Spleen (tissue), 11 donors: ENCODE results near the gene SIGLEC11. TPM values are rescaled to one million over a fixed set of nuclear protein-coding genes. Genes with fewer than 3 reads are reported as not detected.

Experiments
- DNase-seq: peaks from one replicate; pipeline ENCODE4 v3.0.0-alpha.2; 2020
- H3K27ac ChIP-seq, 8 donors: fragments of 200-600 bp; sonication (generic) in 7 of 8; 1 replicate in 4 of 8; 2 replicates in 4 of 8; pipeline versions ENCODE4 v1.5.0 to v1.8.0; 2016 to 2021; ENCODE audit warnings: inconsistent platforms in 4 of 8, mild to moderate bottlenecking in 4 of 8, moderate library complexity in 1 of 8
- H3K27me3 ChIP-seq, 7 donors: fragments of 200-600 bp; sonication (generic) in 6 of 7; replicated peaks in 1 of 7; 1 replicate in 4 of 7; 2 replicates in 3 of 7; pipeline versions ENCODE4 v1.5.0 to v1.8.0; 2016 to 2021; ENCODE audit warnings: inconsistent platforms in 3 of 7, mild to moderate bottlenecking in 1 of 7
- H3K36me3 ChIP-seq, 6 donors: fragments of 200-600 bp; sonication (generic) in 5 of 6; 1 replicate in 4 of 6; 2 replicates in 2 of 6; pipeline versions ENCODE4 v1.5.0 to v1.8.0; 2016 to 2021; ENCODE audit warnings: inconsistent platforms in 2 of 6
- H3K4me1 ChIP-seq, 6 donors: fragments of 200-600 bp; sonication (generic) in 5 of 6; 1 replicate in 3 of 6; 2 replicates in 3 of 6; pipeline versions ENCODE4 v1.5.0 to v1.8.0; 2016 to 2021; ENCODE audit warnings: inconsistent platforms in 3 of 6
- H3K4me3 ChIP-seq, 8 donors: fragments of 200-600 bp; sonication (generic) in 7 of 8; 1 replicate in 4 of 8; 2 replicates in 4 of 8; pipeline versions ENCODE4 v1.5.0 to v1.8.0; 2016 to 2021; ENCODE audit warnings: inconsistent platforms in 4 of 8, mild to moderate bottlenecking in 4 of 8, moderate library complexity in 2 of 8
- H3K9me3 ChIP-seq, 8 donors: fragments of 200-600 bp; sonication (generic) in 7 of 8; 1 replicate in 4 of 8; 2 replicates in 4 of 8; pipeline versions ENCODE4 v1.5.0 to v1.8.0; 2016 to 2021; ENCODE audit warnings: inconsistent platforms in 4 of 8
- CTCF ChIP-seq, 11 experiments: fragments of 200-600 bp in 7 of 11; fragments of 450-650 bp in 4 of 11; sonication (generic) in 4 of 11; IDR thresholded peaks in 8 of 11; conservative IDR thresholded peaks in 3 of 11; 1 replicate in 7 of 11; 2 replicates in 4 of 11; pipeline versions ENCODE4 v1.4.0 to v1.8.0; 2016 to 2021; ENCODE audit warnings: antibody characterized with exemption in 11 of 11, inconsistent platforms in 4 of 11, mild to moderate bottlenecking in 1 of 11
- POLR2A ChIP-seq, 3 donors: fragments of 450-650 bp; IDR thresholded peaks; one replicate each; pipeline ENCODE4 v1.5.1; 2017; ENCODE audit warnings: antibody characterized with exemption in 3 of 3, mild to moderate bottlenecking in 1 of 3
- POLR2AphosphoS5 ChIP-seq, 3 donors: sonication (generic); formaldehyde crosslinking; IDR thresholded peaks; one replicate each; pipeline ENCODE4 v1.5.1; 2017; ENCODE audit warnings: antibody characterized with exemption in 3 of 3
- WGBS, 5 donors: extraction: QIAGEN DNeasy Blood & Tissue Kit in 3 of 5; methylation state at CpG; one replicate each; pipeline versions ENCODE4 v1.1.5 to v1.1.7; 2013 to 2018; 5-methylcytosine and 5-hydroxymethylcytosine counted together
- intact Hi-C: fragments of 100-400 bp; cut with DNase I; formaldehyde crosslinking; loops from one replicate; pipeline ENCODE4 v1.15.0; 2023; ENCODE audit warnings: low total_unique reads
- polyA plus RNA-seq, 3 donors: library from polyadenylated mRNA; stranded (reverse); fragments of 200-250 nt; gene quantifications; one replicate each; pipeline ENCODE4 v1.2.1, GENCODE V29; 2013
- total RNA-seq, 7 donors: library from RNA; depleted of rRNA in 3 of 7; stranded (reverse); fragments of >200 nt in 3 of 7; fragmentation: NEBNext Ultra II Directional in 4 of 7; extraction: Animal tissue kit (Norgen Biotek cat#: 25700) in 4 of 7; gene quantifications; one replicate each; pipeline versions ENCODE4 v1.1.0 to v1.2.1, GENCODE V29; 2016 to 2021
- donor health status: healthy with polysubstance abuse.
- donor health status: DM: no; HTN: no; CAD: no; lungs with moderate emphysema.
- donor health status: DM: no; HTN: no; CAD: no.
- donor health status: Bipolar disorder and iron deficiency.
- donor health status: healthy.
- donor health status: DM: no; HTN: no; CAD: no.
- donor health status: DM: yes; HTN: yes; CAD: no.

The SIGLEC11 gene
- total and polyA plus RNA-seq, 10 donors = 2.2 to 97.5 (median 40.1) TPM

- Histone ChIP-seq H3K27me3 (no peaks in the 10 kb centered on the region), H3K9me3 (no peaks in the 10 kb centered on the region), H3K36me3 (peaks cover 0 to 100% (median 46%) of the 10 kb centered on the region in 6 donors), H3K4me3 (no peak overlapping the region), H3K4me1 (peaks cover 2 to 68% (median 18%) of the 10 kb centered on the region in 6 donors), H3K27ac (peak overlapping the region in 1 of 8 donors; percentile 11)
- no peak for DNase-seq
- 89 to 94% (median 93%) methylated on average over 8 of the region's 8 CpGs for WGBS, 5 donors
- TF ChIP-seq POLR2AphosphoS5 (IDR thresholded peaks at IDR 0.05) = no peak
- TF ChIP-seq POLR2A (IDR thresholded peaks at IDR 0.05) = no peak
- TF ChIP-seq CTCF (IDR thresholded peaks at IDR 0.05 in 8 of 11, conservative IDR thresholded peaks at IDR 0.05 in 3 of 11) = no peak
- intact Hi-C loops = no loop called here
Observed at GRCh38 chr19:49918089-49918488, 42.9 kb downstream of the SIGLEC11 start.

GRCh38 chr19:49916839-49917733 is 43.9 kb downstream of the SIGLEC11 start:
- H3K36me3 ChIP-seq = peaks cover 0 to 100% (median 38%) of the 10 kb centered on the region in 6 donors
- H3K4me3 ChIP-seq = peak overlapping the region in 1 of 8 donors; percentile 10
- peak overlapping the region in 4 of 8 donors; percentile 36 to 69 (median 50) for H3K27ac ChIP-seq
- intact Hi-C loops = no loop called here
- H3K4me1 ChIP-seq = peaks cover 8 to 68% (median 21%) of the 10 kb centered on the region in 6 donors
- WGBS, 5 donors = 54 to 75% (median 66%) methylated on average over 21 of the region's 21 CpGs
- no peaks in the 10 kb centered on the region for H3K27me3 ChIP-seq
- H3K9me3 ChIP-seq = no peaks in the 10 kb centered on the region
- DNase-seq = no peak
- TF ChIP-seq POLR2A (IDR thresholded peaks at IDR 0.05) = no peak
- peak in 6 of 11 experiments; percentile 9 to 26 (median 14) for TF ChIP-seq CTCF (IDR thresholded peaks at IDR 0.05 in 8 of 11, conservative IDR thresholded peaks at IDR 0.05 in 3 of 11)
- TF ChIP-seq POLR2AphosphoS5 (IDR thresholded peaks at IDR 0.05) = peak in 1 of 3 donors; percentile 11

GRCh38 chr19:49915271-49915670 is 45.7 kb downstream of the SIGLEC11 start:
- 96 to 97% (median 97%) methylated on average over 6 of the region's 6 CpGs for whole genome bisulfite sequencing, 5 donors
- peaks cover 0 to 91% (median 32%) of the 10 kb centered on the region in 6 donors for H3K36me3 ChIP-seq
- no peak for TF ChIP-seq CTCF (IDR thresholded peaks at IDR 0.05 in 8 of 11, conservative IDR thresholded peaks at IDR 0.05 in 3 of 11)
- TF ChIP-seq POLR2AphosphoS5 (IDR thresholded peaks at IDR 0.05) = no peak
- TF ChIP-seq POLR2A (IDR thresholded peaks at IDR 0.05) = no peak
- no peaks in the 10 kb centered on the region for H3K9me3 ChIP-seq
- H3K27me3 ChIP-seq = no peaks in the 10 kb centered on the region
- H3K4me3 ChIP-seq = no peak overlapping the region
- H3K4me1 ChIP-seq = peaks cover 20 to 73% (median 39%) of the 10 kb centered on the region in 6 donors
- intact Hi-C loops = no loop called here
- H3K27ac ChIP-seq = no peak overlapping the region
- no peak for DNase-seq

- intact Hi-C loops = no loop called here
- Histone ChIP-seq H3K9me3 (no peaks in the 10 kb centered on the region), H3K4me1 (peaks cover 20 to 74% (median 46%) of the 10 kb centered on the region in 6 donors), H3K36me3 (peaks cover 0 to 91% (median 37%) of the 10 kb centered on the region in 6 donors), H3K27me3 (no peaks in the 10 kb centered on the region), H3K4me3 (no peak overlapping the region), H3K27ac (peak overlapping the region in 3 of 8 donors; percentile 7 to 50 (median 15))
- WGBS, 5 donors = 85 to 94% (median 91%) methylated on average over 10 of the region's 10 CpGs
- no peak for TF ChIP-seq POLR2AphosphoS5 (IDR thresholded peaks at IDR 0.05)
- no peak for DNase-seq
Observed at GRCh38 chr19:49913720-49914119, 47.3 kb downstream of the SIGLEC11 start.
